Measurements from ENCODE around the gene KIAA1143.

DNA sequence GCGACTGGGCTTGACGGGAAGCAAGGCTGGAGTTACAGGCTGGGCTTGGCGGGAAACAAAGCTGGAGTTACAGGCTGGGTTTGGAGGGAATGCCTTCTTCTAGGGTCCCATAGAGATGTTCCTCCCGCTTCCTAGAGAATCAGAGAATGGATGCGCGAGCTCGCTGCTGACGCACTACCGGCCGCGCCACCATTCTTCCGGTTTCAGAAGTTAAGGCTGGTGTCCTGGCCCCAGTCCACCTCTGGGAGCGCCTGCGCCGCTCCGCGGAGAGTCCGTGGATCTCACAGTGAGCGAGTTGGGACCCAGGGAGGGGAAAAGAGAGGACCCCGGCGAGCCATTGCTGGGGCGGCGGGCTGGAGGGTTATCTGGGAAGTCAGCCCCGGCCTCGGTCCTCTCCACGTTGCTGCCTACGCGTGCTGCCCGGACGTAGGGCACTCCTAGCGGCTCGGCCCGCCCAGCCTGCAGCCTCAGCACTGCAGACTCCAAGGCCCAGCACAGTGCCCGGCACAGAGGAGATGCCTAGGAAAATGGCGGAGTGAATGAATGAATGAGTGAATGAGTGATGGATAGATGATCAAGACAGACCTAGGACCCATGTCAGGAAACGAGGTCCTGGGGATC is 48.9 kb downstream of the KIAA1143 start, which contains the start of gene ZNF502:
- no peak for TF ChIP-seq EZH2phosphoT487 (conservative IDR thresholded peaks at IDR 0.05; ENCODE audit: low read length)
- TF ChIP-seq, protein P1, sequence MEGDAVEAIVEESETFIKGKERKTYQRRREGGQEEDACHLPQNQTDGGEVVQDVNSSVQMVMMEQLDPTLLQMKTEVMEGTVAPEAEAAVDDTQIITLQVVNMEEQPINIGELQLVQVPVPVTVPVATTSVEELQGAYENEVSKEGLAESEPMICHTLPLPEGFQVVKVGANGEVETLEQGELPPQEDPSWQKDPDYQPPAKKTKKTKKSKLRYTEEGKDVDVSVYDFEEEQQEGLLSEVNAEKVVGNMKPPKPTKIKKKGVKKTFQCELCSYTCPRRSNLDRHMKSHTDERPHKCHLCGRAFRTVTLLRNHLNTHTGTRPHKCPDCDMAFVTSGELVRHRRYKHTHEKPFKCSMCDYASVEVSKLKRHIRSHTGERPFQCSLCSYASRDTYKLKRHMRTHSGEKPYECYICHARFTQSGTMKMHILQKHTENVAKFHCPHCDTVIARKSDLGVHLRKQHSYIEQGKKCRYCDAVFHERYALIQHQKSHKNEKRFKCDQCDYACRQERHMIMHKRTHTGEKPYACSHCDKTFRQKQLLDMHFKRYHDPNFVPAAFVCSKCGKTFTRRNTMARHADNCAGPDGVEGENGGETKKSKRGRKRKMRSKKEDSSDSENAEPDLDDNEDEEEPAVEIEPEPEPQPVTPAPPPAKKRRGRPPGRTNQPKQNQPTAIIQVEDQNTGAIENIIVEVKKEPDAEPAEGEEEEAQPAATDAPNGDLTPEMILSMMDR (IDR thresholded peaks at IDR 0.05; ENCODE audit: insufficient read depth, low read length, poor library complexity, severe bottlenecking) = no peak
